Measurements from ENCODE around the gene OR7G3. TPM values are rescaled to one million over a fixed set of nuclear protein-coding genes. Genes with fewer than 3 reads are reported as not detected.

Gene OR7G3
- total RNA-seq, 4 donors from 2014 or later, result not detected

GRCh38 chr19:9165261-9165660, 38.5 kb upstream of the OR7G3 start:
- Histone ChIP-seq H3K36me3 (peaks cover 7 to 77% of the 10 kb centered on the region in 2 donors), H3K4me3 (no peak overlapping the region), H3K4me1 (no peaks in the 10 kb centered on the region), H3K27me3 (no peaks in the 10 kb centered on the region), H3K9me3 (peaks cover 0 to 12% (median 0%) of the 10 kb centered on the region in 3 donors), H3K27ac (no peak overlapping the region)
- no peak for ATAC-seq
- TF ChIP-seq POLR2A (IDR thresholded peaks at IDR 0.05) (no peak), POLR2AphosphoS5 (IDR thresholded peaks at IDR 0.05) (no peak), CTCF (IDR thresholded peaks at IDR 0.05) (no peak), EP300 (IDR thresholded peaks at IDR 0.05) (no peak)
- WGBS, 2 donors (ENCODE audit: low coverage in 1 of 2), result 93 to 95% methylated on average over 2 to 3 of the region's 3 CpGs

GRCh38 chr19:9161427-9161826, 34.7 kb upstream of the OR7G3 start:
- Histone ChIP-seq H3K4me3 (no peak overlapping the region), H3K4me1 (no peaks in the 10 kb centered on the region), H3K27ac (no peak overlapping the region), H3K9me3 (peaks cover 0 to 20% (median 0%) of the 10 kb centered on the region in 3 donors), H3K27me3 (no peaks in the 10 kb centered on the region), H3K36me3 (peaks cover 10 to 98% of the 10 kb centered on the region in 2 donors)
- 98 to 100% methylated on average over 2 to 11 of the region's 12 CpGs for WGBS, 2 donors (ENCODE audit: low coverage in 1 of 2)
- TF ChIP-seq EP300 (IDR thresholded peaks at IDR 0.05), result no peak
- no peak for TF ChIP-seq CTCF (IDR thresholded peaks at IDR 0.05)
- no peak for TF ChIP-seq POLR2AphosphoS5 (IDR thresholded peaks at IDR 0.05)
- no peak for TF ChIP-seq POLR2A (IDR thresholded peaks at IDR 0.05)
- no peak for ATAC-seq

GRCh38 chr19:9159891-9160290, 33.1 kb upstream of the OR7G3 start:
- WGBS, 2 donors (ENCODE audit: low coverage in 1 of 2), result 98% methylated on average over 9 to 10 of the region's 13 CpGs
- no peak overlapping the region for H3K4me3 ChIP-seq
- no peaks in the 10 kb centered on the region for H3K4me1 ChIP-seq
- H3K9me3 ChIP-seq, result peaks cover 0 to 30% (median 0%) of the 10 kb centered on the region in 3 donors
- no peak overlapping the region for H3K27ac ChIP-seq
- no peaks in the 10 kb centered on the region for H3K27me3 ChIP-seq
- no peak for ATAC-seq
- TF ChIP-seq POLR2AphosphoS5 (IDR thresholded peaks at IDR 0.05) (no peak), EP300 (IDR thresholded peaks at IDR 0.05) (no peak), CTCF (IDR thresholded peaks at IDR 0.05) (no peak), POLR2A (IDR thresholded peaks at IDR 0.05) (no peak)
- H3K36me3 ChIP-seq, result peaks cover 10 to 99% of the 10 kb centered on the region in 2 donors

- no peak for ATAC-seq
- no CpG with 5 or more reads among the region's 1 CpG for WGBS, 2 donors (ENCODE audit: low coverage in 1 of 2)
- Histone ChIP-seq H3K9me3 (peaks cover 0 to 35% (median 0%) of the 10 kb centered on the region in 3 donors), H3K36me3 (peaks cover 10 to 80% of the 10 kb centered on the region in 2 donors), H3K27ac (no peak overlapping the region), H3K27me3 (no peaks in the 10 kb centered on the region), H3K4me1 (no peaks in the 10 kb centered on the region), H3K4me3 (no peak overlapping the region)
- no peak for TF ChIP-seq POLR2A (IDR thresholded peaks at IDR 0.05)
- no peak for TF ChIP-seq CTCF (IDR thresholded peaks at IDR 0.05)
- no peak for TF ChIP-seq EP300 (IDR thresholded peaks at IDR 0.05)
- TF ChIP-seq POLR2AphosphoS5 (IDR thresholded peaks at IDR 0.05), result no peak
Observed at GRCh38 chr19:9156304-9156703, 29.6 kb upstream of the OR7G3 start.

GRCh38 chr19:9155591-9155990, 28.8 kb upstream of the OR7G3 start:
- no peak for ATAC-seq
- H3K9me3 ChIP-seq, result peaks cover 0 to 29% (median 0%) of the 10 kb centered on the region in 3 donors
- no peak overlapping the region for H3K4me3 ChIP-seq
- peaks cover 6 to 73% of the 10 kb centered on the region in 2 donors for H3K36me3 ChIP-seq
- H3K27ac ChIP-seq, result no peak overlapping the region
- H3K4me1 ChIP-seq, result no peaks in the 10 kb centered on the region
- TF ChIP-seq POLR2AphosphoS5 (IDR thresholded peaks at IDR 0.05), result no peak
- TF ChIP-seq POLR2A (IDR thresholded peaks at IDR 0.05), result no peak
- no peak for TF ChIP-seq CTCF (IDR thresholded peaks at IDR 0.05)
- TF ChIP-seq EP300 (IDR thresholded peaks at IDR 0.05), result no peak
- WGBS, 2 donors (ENCODE audit: low coverage in 1 of 2), result 90% methylated on average over 4 of the region's 4 CpGs; no CpG with 5 or more reads in 1 of the 2 donors
- no peaks in the 10 kb centered on the region for H3K27me3 ChIP-seq
